Upper lobe of right lung (tissue), 1 donor: ENCODE results near the gene CAMKK1. TPM values are rescaled to one million over a fixed set of nuclear protein-coding genes. Genes with fewer than 3 reads are reported as not detected.

Experiments used
- ATAC-seq: fragments of 200-7000 bp; cut with Tn5 transposase; one replicate; pipeline ENCODE4 v1.9.1; 2020; ENCODE audit warnings: mild to moderate bottlenecking, moderate library complexity
- DNase-seq: peaks from one replicate; pipeline ENCODE4 v3.0.0-alpha.2; 2020
- H3K27ac ChIP-seq: fragments of 200-600 bp; one replicate; pipeline ENCODE4 v1.8.0; 2022
- H3K27me3 ChIP-seq: fragments of 200-600 bp; one replicate; pipeline ENCODE4 v1.8.0; 2022; ENCODE audit warnings: mild to moderate bottlenecking
- H3K36me3 ChIP-seq: fragments of 200-600 bp; one replicate; pipeline ENCODE4 v1.8.0; 2022
- H3K4me1 ChIP-seq: fragments of 200-600 bp; one replicate; pipeline ENCODE4 v1.8.0; 2022
- H3K4me3 ChIP-seq: fragments of 200-600 bp; one replicate; pipeline ENCODE4 v1.8.0; 2022; ENCODE audit warnings: mild to moderate bottlenecking
- H3K9me3 ChIP-seq: fragments of 200-600 bp; one replicate; pipeline ENCODE4 v1.8.0; 2022
- CTCF ChIP-seq: fragments of 200-600 bp; IDR thresholded peaks from one replicate; pipeline ENCODE4 v1.8.0; 2022; ENCODE audit warnings: antibody characterized with exemption
- intact Hi-C: fragments of 100-400 bp; cut with DNase I; formaldehyde crosslinking; loops from one replicate; pipeline ENCODE4 v1.11.0; 2022
- total RNA-seq: library from RNA; stranded (reverse); fragmentation: NEBNext Ultra II Directional; extraction: Animal tissue kit (Norgen Biotek cat#: 25700); gene quantifications from one replicate; pipeline ENCODE4 v1.2.1, GENCODE V29; 2021
- donor health status: DM: no; HTN: yes; CAD: no; lungs with severe emphysema.

Gene CAMKK1
- total RNA-seq, 1 donor from 2014 or later, result 10.1 TPM

DNA sequence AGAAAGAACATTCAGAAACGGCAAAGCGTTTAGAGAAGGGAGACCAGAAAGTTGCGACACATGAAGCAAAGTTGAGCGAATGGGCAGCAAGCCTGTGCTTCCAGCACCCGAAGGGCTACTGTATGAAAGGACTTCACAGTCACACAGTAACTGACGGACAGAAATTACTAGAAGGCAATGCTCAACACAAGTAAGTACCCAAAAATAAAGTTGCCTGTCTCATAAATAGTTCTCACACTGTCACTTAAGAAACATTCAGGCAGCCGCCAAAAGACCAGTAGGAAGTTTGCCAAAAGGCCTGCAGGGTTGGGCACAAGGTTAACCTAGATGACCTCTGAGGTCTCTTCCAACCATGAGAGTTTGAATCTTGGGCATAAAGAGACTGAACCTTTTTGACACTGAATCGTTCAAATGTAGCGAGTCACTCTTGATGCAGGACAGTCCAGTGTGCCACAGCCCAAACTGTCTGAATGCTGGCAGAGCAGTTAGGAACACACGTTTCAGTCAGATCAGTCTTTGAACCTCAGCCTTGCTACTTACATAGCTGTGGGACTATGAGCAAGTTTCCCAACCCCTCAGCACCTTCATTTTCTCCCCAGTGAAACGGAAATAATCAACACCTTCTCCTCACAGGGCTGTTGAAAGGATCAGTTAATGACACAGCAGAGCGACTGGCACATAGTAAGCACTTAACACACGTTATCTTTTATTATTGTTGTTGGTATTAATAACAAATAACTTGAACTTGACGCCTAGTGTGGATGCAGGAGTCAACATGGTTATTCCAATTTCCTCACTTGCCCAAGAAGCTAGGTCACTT is 57.2 kb downstream of the CAMKK1 start:
- intact Hi-C loops, result no loop called here
- Histone ChIP-seq H3K9me3 (no peaks in the 10 kb centered on the region), H3K36me3 (peaks cover 81% of the 10 kb centered on the region), H3K4me1 (peaks cover 8% of the 10 kb centered on the region), H3K27ac (no peak overlapping the region), H3K4me3 (no peak overlapping the region), H3K27me3 (no peaks in the 10 kb centered on the region)
- DNase-seq (no peak), ATAC-seq (peak; percentile 26)
- TF ChIP-seq CTCF, result no peak

GRCh38 chr17:3834811-3835210 is 58.0 kb downstream of the CAMKK1 start:
- Histone ChIP-seq H3K36me3 (peaks cover 79% of the 10 kb centered on the region), H3K27me3 (no peaks in the 10 kb centered on the region), H3K4me1 (peaks cover 8% of the 10 kb centered on the region), H3K27ac (no peak overlapping the region), H3K9me3 (no peaks in the 10 kb centered on the region), H3K4me3 (no peak overlapping the region)
- ATAC-seq (peak; percentile 89), DNase-seq (no peak)
- intact Hi-C loops, result no loop called here
- TF ChIP-seq CTCF, result no peak

- ATAC-seq (no peak), DNase-seq (no peak)
- no peak for TF ChIP-seq CTCF
- Histone ChIP-seq H3K27me3 (no peaks in the 10 kb centered on the region), H3K4me1 (no peaks in the 10 kb centered on the region), H3K27ac (no peak overlapping the region), H3K4me3 (no peak overlapping the region), H3K9me3 (no peaks in the 10 kb centered on the region), H3K36me3 (peaks cover 78% of the 10 kb centered on the region)
- intact Hi-C loops, result no loop called here
These were observed 64.0 kb downstream of the CAMKK1 start for GRCh38 chr17:3828852-3829232.

DNA sequence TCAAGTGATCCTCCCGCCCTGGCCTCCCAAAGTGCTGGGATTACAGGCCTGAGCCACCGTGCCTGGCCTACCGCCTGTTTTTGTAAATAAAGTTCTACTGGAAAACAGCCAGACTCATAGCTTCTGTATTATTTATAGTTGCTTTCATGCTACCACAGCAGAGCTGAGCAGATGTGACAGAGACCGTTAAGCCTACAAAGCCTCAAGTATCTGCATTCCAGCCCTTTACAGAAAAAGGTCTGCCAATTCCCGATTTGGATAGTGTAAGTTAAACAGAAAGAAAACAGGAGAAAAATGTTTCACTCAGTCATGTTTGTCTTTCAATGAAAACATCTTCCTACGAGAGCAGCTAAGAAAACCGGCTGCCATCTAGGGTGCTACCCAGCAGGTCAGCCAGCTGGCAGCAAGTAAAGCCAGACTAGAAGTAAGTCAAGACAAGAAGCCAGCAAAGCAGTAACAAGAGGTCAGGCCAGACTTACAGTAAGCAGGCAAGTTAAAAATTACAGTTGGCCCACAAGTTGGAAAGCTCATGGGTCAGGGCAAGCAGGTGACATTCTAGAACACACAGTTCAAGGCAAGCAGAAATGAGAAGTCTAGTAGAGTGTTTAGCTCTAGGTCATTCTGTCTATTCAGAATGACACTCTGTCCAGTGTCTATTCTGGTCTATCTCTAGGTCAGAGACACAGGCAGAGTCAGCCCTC is 64.6 kb downstream of the CAMKK1 start:
- no peak for TF ChIP-seq CTCF
- Histone ChIP-seq H3K27me3 (no peaks in the 10 kb centered on the region), H3K27ac (no peak overlapping the region), H3K4me1 (no peaks in the 10 kb centered on the region), H3K9me3 (no peaks in the 10 kb centered on the region), H3K36me3 (peaks cover 78% of the 10 kb centered on the region), H3K4me3 (no peak overlapping the region)
- DNase-seq (no peak), ATAC-seq (peak; percentile 15)
- intact Hi-C loops, result no loop called here

DNA sequence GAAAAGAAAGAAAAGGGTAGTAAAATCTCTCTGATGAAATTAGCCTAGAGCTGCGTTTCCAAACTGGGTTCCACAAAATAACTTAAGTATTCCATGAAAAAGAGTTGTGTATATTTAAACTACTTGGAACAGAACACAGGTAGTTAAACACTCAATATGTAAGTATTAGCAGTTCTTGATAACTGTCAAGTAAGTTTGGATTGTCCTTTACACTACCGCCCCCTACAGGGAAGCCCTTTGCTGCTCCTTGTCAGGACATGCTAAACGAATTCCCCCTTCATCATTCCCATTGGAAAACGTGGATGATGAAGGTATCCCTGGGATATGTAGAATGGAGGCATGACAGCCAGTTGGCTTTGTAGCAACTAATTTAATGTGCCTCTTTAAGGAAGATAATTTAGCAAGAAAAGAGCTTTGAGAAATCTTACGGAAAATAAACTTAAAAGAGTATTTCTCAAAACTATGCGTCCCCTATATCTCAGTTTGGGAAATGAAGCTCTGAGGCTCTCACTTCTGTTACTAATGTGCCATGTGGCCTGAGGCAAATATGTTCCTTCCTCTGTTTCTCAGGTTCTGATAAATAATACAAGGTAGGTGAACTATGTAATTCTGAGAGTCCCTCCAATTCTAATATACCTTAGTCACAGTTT is 65.6 kb downstream of the CAMKK1 start:
- ATAC-seq, result peak; percentile 86
- Histone ChIP-seq H3K27ac (no peak overlapping the region), H3K27me3 (no peaks in the 10 kb centered on the region), H3K9me3 (no peaks in the 10 kb centered on the region), H3K4me3 (no peak overlapping the region), H3K36me3 (peaks cover 81% of the 10 kb centered on the region), H3K4me1 (no peaks in the 10 kb centered on the region)
- intact Hi-C loops, result no loop called here
- DNase-seq, result no peak
- TF ChIP-seq CTCF, result peak; percentile 70
